ENCODE measurements around the gene SPTBN5.

- TF ChIP-seq CTCF (IDR thresholded peaks at IDR 0.05): no peak
- TF ChIP-seq POLR2A (IDR thresholded peaks at IDR 0.05): no peak
These were observed 3.5 kb upstream of the SPTBN5 start for GRCh38 chr15:41897363-41897799.
